ENCODE results near the gene UNC79. TPM values are rescaled to one million over a fixed set of nuclear protein-coding genes. Genes with fewer than 3 reads are reported as not detected.

Gene UNC79
- total and polyA plus RNA-seq, 7 experiments from 2014 or later: 0.05 to 0.15 (median 0.08) TPM; not detected in 3

GRCh38 chr14:93733231-93733630 lies 302.5 kb downstream of the UNC79 start:
- H3K36me3 ChIP-seq (ENCODE audit: control insufficient read depth in 2 of 3, insufficient read depth in 3 of 3, low read length in 3 of 3): no peaks in the 10 kb centered on the region
- Mint-ChIP-seq H3K4me1 (no peaks in the 10 kb centered on the region), H3K36me3 (no peaks in the 10 kb centered on the region), H3K9me3 (no peaks in the 10 kb centered on the region), H3K27me3 (peaks cover 0 to 18% (median 13%) of the 10 kb centered on the region in 5 donors), H3K4me3 (no peak overlapping the region), H3K27ac (no peak overlapping the region)
- no peaks in the 10 kb centered on the region for H3K27me3 ChIP-seq (ENCODE audit: control insufficient read depth in 2 of 2, insufficient read depth in 2 of 2, low read length in 2 of 2)
- no peak overlapping the region for H3K4me3 ChIP-seq (ENCODE audit: low read length)
- ATAC-seq: no peak
- ChIA-PET CTCF (no interaction called here), POLR2A (no interaction called here)
- DNase-seq: no peak
- no peak overlapping the region for H3K27ac ChIP-seq (ENCODE audit: low read depth, low read length)
- intact Hi-C loops (cut with micrococcal nuclease): no loop called here
- H3K9me3 ChIP-seq (ENCODE audit: control insufficient read depth in 2 of 3, low read length in 3 of 3): no peaks in the 10 kb centered on the region
- no peaks in the 10 kb centered on the region for H3K4me1 ChIP-seq (ENCODE audit: control insufficient read depth in 2 of 2, insufficient read depth in 2 of 2, low read length in 2 of 2)

GRCh38 chr14:93733631-93734030 lies 302.9 kb downstream of the UNC79 start:
- Mint-ChIP-seq H3K27ac (no peak overlapping the region), H3K36me3 (no peaks in the 10 kb centered on the region), H3K4me3 (no peak overlapping the region), H3K27me3 (peaks cover 0 to 19% (median 14%) of the 10 kb centered on the region in 5 donors), H3K4me1 (no peaks in the 10 kb centered on the region), H3K9me3 (no peaks in the 10 kb centered on the region)
- Histone ChIP-seq H3K4me3 (ENCODE audit: low read length) (no peak overlapping the region), H3K36me3 (ENCODE audit: control insufficient read depth in 2 of 3, insufficient read depth in 3 of 3, low read length in 3 of 3) (no peaks in the 10 kb centered on the region), H3K27ac (ENCODE audit: low read depth, low read length) (no peak overlapping the region), H3K4me1 (ENCODE audit: control insufficient read depth in 2 of 2, insufficient read depth in 2 of 2, low read length in 2 of 2) (no peaks in the 10 kb centered on the region), H3K27me3 (ENCODE audit: control insufficient read depth in 2 of 2, insufficient read depth in 2 of 2, low read length in 2 of 2) (no peaks in the 10 kb centered on the region), H3K9me3 (ENCODE audit: control insufficient read depth in 2 of 3, low read length in 3 of 3) (no peaks in the 10 kb centered on the region)
- intact Hi-C loops (cut with micrococcal nuclease): no loop called here
- CTCF ChIA-PET: no interaction called here
- no peak for ATAC-seq
- DNase-seq: no peak
- POLR2A ChIA-PET: no interaction called here

- Mint-ChIP-seq H3K4me3 (no peak overlapping the region), H3K36me3 (no peaks in the 10 kb centered on the region), H3K4me1 (no peaks in the 10 kb centered on the region), H3K27me3 (peaks cover 0 to 19% (median 14%) of the 10 kb centered on the region in 5 donors), H3K9me3 (no peaks in the 10 kb centered on the region), H3K27ac (no peak overlapping the region)
- Histone ChIP-seq H3K4me1 (ENCODE audit: control insufficient read depth in 2 of 2, insufficient read depth in 2 of 2, low read length in 2 of 2) (no peaks in the 10 kb centered on the region), H3K27me3 (ENCODE audit: control insufficient read depth in 2 of 2, insufficient read depth in 2 of 2, low read length in 2 of 2) (no peaks in the 10 kb centered on the region), H3K36me3 (ENCODE audit: control insufficient read depth in 2 of 3, insufficient read depth in 3 of 3, low read length in 3 of 3) (no peaks in the 10 kb centered on the region), H3K27ac (ENCODE audit: low read depth, low read length) (no peak overlapping the region), H3K4me3 (ENCODE audit: low read length) (no peak overlapping the region), H3K9me3 (ENCODE audit: control insufficient read depth in 2 of 3, low read length in 3 of 3) (no peaks in the 10 kb centered on the region)
- ChIA-PET CTCF (no interaction called here), POLR2A (no interaction called here)
- DNase-seq: no peak
- intact Hi-C loops (cut with micrococcal nuclease): no loop called here
- no peak for ATAC-seq
Observed at GRCh38 chr14:93734086-93734822, 303.5 kb downstream of the UNC79 start.

- H3K27me3 ChIP-seq (ENCODE audit: control insufficient read depth in 2 of 2, insufficient read depth in 2 of 2, low read length in 2 of 2): no peaks in the 10 kb centered on the region
- H3K36me3 ChIP-seq (ENCODE audit: control insufficient read depth in 2 of 3, insufficient read depth in 3 of 3, low read length in 3 of 3): no peaks in the 10 kb centered on the region
- H3K4me3 Mint-ChIP-seq: no peak overlapping the region
- H3K27ac Mint-ChIP-seq: no peak overlapping the region
- intact Hi-C loops (cut with micrococcal nuclease): no loop called here
- no peaks in the 10 kb centered on the region for H3K9me3 ChIP-seq (ENCODE audit: control insufficient read depth in 2 of 3, low read length in 3 of 3)
- DNase-seq (no peak), ATAC-seq (no peak)
- H3K4me1 ChIP-seq (ENCODE audit: control insufficient read depth in 2 of 2, insufficient read depth in 2 of 2, low read length in 2 of 2): no peaks in the 10 kb centered on the region
- no peak overlapping the region for H3K27ac ChIP-seq (ENCODE audit: low read depth, low read length)
- no peaks in the 10 kb centered on the region for H3K9me3 Mint-ChIP-seq
- H3K4me1 Mint-ChIP-seq: no peaks in the 10 kb centered on the region
- CTCF ChIA-PET: no interaction called here
- no peaks in the 10 kb centered on the region for H3K36me3 Mint-ChIP-seq
- POLR2A ChIA-PET: no interaction called here
- no peak overlapping the region for H3K4me3 ChIP-seq (ENCODE audit: low read length)
- peaks cover 0 to 16% (median 14%) of the 10 kb centered on the region in 5 donors for H3K27me3 Mint-ChIP-seq
Observed at GRCh38 chr14:93735206-93735605, 304.5 kb downstream of the UNC79 start.

GRCh38 chr14:93736378-93737014 lies 305.8 kb downstream of the UNC79 start:
- Mint-ChIP-seq H3K27me3 (peaks cover 0 to 16% (median 14%) of the 10 kb centered on the region in 5 donors), H3K36me3 (no peaks in the 10 kb centered on the region), H3K9me3 (no peaks in the 10 kb centered on the region), H3K4me3 (no peak overlapping the region), H3K4me1 (no peaks in the 10 kb centered on the region), H3K27ac (no peak overlapping the region)
- Histone ChIP-seq H3K36me3 (ENCODE audit: control insufficient read depth in 2 of 3, insufficient read depth in 3 of 3, low read length in 3 of 3) (no peaks in the 10 kb centered on the region), H3K27ac (ENCODE audit: low read depth, low read length) (no peak overlapping the region), H3K9me3 (ENCODE audit: control insufficient read depth in 2 of 3, low read length in 3 of 3) (no peaks in the 10 kb centered on the region), H3K4me1 (ENCODE audit: control insufficient read depth in 2 of 2, insufficient read depth in 2 of 2, low read length in 2 of 2) (no peaks in the 10 kb centered on the region), H3K27me3 (ENCODE audit: control insufficient read depth in 2 of 2, insufficient read depth in 2 of 2, low read length in 2 of 2) (no peaks in the 10 kb centered on the region), H3K4me3 (ENCODE audit: low read length) (no peak overlapping the region)
- POLR2A ChIA-PET: no interaction called here
- no peak for DNase-seq
- intact Hi-C loops (cut with micrococcal nuclease): no loop called here
- ATAC-seq: no peak
- CTCF ChIA-PET: no interaction called here

GRCh38 chr14:93737634-93738033 lies 306.9 kb downstream of the UNC79 start:
- DNase-seq (no peak), ATAC-seq (no peak)
- Histone ChIP-seq H3K36me3 (ENCODE audit: control insufficient read depth in 2 of 3, insufficient read depth in 3 of 3, low read length in 3 of 3) (no peaks in the 10 kb centered on the region), H3K9me3 (ENCODE audit: control insufficient read depth in 2 of 3, low read length in 3 of 3) (no peaks in the 10 kb centered on the region), H3K27ac (ENCODE audit: low read depth, low read length) (no peak overlapping the region), H3K27me3 (ENCODE audit: control insufficient read depth in 2 of 2, insufficient read depth in 2 of 2, low read length in 2 of 2) (no peaks in the 10 kb centered on the region), H3K4me3 (ENCODE audit: low read length) (no peak overlapping the region), H3K4me1 (ENCODE audit: control insufficient read depth in 2 of 2, insufficient read depth in 2 of 2, low read length in 2 of 2) (no peaks in the 10 kb centered on the region)
- H3K9me3 Mint-ChIP-seq: no peaks in the 10 kb centered on the region
- ChIA-PET POLR2A (no interaction called here), CTCF (no interaction called here)
- no peak overlapping the region for H3K27ac Mint-ChIP-seq
- intact Hi-C loops (cut with micrococcal nuclease): no loop called here
- H3K27me3 Mint-ChIP-seq: peaks cover 0 to 16% (median 14%) of the 10 kb centered on the region in 5 donors
- no peak overlapping the region for H3K4me3 Mint-ChIP-seq
- H3K36me3 Mint-ChIP-seq: no peaks in the 10 kb centered on the region
- H3K4me1 Mint-ChIP-seq: no peaks in the 10 kb centered on the region
